ENCODE results near the gene SMG6.

Gene SMG6

DNA sequence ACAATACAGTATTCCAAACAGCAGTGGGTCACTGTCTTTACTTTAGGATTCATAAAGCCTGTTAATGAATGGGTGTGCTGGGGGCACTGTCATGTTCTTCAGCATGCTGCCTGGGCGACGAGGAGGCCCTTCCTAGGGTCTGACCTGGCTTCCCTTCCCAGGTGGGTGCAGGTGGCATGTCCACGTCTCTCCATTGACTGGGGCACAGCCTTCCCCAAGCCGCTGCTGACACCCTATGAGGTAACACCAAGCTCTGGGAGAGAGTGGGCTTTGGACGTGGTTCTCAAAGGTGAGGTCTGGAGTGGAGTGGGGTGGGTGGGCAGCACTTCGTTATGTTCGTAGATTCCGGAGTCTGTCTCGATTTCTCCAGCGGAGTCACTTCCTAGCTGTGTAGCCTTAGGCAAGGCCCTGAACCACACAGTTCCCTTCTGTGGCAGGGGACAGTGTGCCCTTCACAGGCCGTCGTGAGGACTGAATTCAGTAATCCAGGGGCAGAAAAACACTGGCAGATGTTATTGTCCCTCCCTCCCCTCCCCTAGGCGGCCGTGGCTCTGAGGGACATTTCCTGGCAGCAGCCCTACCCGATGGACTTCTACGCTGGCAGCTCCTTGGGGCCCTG is 262.5 kb downstream of the SMG6 start:
- DNase-seq: peak; percentile 25

DNA sequence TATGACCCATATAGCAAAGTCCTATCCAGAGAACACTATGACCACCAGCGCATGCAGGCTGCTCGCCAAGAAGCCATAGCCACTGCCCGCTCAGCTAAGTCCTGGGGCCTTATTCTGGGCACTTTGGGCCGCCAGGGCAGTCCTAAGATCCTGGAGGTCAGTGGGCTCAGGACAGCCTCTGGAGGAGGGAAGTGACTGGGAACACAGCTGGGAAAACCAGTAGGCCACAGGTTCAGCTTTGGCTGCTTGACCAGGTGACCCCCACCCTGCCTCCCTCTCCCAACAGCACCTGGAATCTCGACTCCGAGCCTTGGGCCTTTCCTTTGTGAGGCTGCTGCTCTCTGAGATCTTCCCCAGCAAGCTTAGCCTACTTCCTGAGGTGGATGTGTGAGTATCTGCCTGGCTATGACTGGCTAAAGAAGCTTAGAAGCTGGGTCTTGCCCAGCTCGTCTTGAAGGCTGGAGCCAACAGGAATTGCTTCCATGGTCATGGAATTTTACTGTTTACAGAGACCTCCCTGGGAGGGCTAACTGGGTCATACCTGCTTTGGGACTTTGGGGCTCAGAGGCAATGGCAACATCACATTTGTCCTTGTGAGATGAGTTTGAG is 263.3 kb downstream of the SMG6 start:
- DNase-seq: no peak

DNA sequence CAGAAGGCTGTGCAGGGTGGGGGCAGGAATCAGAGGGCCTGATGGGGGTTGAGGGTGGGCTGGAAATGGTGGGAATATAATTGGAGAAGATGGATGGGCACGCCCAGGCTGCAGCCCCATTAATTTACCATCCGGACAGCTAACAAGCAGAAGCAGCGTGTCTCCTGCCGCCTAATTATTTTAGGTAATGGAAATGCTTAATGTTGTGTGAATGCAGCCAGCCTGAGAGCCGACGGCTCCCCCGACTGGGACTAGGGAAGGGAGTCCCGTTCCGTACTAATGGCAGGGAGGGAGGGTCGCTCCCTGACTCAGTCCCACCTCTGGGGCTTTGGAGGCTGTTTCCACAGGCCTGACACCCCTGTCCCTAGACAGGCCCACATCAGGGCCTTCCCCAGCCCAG is 266.4 kb downstream of the SMG6 start:
- DNase-seq: no peak

DNA sequence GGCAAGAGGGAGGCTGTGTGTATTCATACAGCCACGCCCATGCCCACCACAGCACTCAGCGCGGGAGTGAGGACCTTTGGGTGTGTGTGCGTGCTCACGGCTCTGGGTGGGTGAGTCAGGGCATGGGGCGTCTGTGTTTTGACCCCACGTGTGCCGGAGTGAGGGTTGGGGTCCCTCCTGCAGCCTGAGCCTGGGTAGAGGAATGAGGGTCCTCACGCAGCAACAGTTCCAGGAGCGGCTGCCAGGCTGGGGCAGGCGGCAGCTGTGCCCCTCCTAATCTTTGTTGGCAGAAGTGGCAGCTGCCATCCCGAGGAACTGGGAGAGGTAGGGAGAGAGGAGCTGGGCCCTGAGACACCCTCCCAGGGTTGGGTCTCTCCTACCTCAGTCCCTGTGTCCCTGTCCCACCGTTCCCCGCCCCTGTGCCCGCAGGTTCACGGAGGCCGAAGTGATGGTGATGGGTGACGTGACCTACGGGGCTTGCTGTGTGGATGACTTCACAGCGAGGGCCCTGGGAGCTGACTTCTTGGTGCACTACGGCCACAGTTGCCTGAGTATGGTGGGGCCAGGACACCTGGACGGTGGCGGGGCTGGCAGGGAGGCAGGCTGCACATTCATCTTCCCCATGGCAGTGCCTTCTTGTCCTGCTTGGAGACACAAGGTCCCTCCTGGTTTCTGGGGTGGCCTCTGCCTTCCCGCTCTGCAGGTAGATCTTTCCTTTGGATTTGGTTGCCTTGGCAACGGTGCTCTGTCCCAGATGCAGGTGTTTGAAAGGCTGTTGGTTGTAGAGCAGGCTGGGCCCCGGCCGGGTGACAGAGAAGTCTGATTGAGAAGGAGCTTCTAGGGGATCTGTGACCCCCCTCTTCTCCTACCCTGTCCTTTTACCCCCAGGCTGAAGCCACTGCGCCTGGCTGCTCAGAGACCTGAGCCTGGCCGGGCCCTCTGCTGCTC is 267.8 kb downstream of the SMG6 start:
- DNase-seq: no peak

DNA sequence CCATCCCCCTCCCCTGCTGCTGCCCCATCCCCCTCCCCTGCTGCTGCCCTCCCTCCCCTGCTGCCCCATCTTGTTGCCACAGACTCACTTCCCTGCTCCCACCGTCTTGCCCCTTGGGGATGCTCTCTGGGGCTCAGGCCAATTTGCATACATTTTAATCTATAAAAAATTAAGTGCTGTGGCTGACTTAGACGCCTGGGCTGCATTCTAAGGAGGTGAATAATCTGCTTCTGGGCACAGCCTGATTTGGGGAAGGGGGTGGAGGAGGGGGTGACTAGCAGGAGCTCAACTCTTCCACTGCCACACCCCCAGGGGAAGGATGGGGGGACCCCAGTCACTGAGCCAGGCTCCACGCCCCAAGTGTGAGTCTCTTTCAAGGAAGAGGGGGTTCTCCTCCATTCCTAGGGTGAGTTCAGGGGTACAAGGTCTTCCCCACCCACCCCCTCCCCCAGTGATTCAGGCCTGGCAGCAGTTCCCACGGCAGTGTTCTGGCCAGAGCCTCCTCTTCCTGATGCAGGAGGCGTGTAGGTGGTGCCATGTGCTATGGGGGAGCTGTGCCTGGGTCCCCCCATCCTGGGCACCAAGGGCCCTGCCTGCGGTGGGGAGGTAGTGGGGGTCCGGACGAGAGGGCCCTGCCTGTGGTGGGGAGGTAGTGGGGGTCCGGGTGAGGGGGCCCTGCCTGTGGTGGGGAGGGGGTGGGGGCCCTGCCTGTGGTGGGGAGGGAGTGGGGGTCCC is 268.6 kb downstream of the SMG6 start:
- DNase-seq: no peak

DNA sequence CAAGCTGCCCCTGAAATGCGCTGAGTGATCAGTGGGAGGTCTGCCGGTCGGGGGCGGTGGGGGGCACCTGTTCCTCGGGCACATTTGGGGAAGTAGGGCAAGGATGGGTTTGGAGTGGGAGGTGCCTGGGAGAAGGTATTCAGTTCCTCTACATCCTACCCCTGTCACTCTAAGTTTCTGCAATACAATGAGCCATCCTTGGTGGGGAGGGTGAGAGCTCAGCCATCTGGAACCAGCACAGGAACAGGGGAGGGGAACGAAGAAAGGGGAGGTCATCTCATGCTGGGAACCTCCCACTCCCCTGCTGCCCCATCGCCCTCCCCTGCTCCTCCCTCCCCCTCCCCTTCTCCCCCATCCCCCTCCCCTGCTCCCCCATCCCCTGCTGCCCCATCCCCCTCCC is 269.4 kb downstream of the SMG6 start:
- no peak for DNase-seq

DNA sequence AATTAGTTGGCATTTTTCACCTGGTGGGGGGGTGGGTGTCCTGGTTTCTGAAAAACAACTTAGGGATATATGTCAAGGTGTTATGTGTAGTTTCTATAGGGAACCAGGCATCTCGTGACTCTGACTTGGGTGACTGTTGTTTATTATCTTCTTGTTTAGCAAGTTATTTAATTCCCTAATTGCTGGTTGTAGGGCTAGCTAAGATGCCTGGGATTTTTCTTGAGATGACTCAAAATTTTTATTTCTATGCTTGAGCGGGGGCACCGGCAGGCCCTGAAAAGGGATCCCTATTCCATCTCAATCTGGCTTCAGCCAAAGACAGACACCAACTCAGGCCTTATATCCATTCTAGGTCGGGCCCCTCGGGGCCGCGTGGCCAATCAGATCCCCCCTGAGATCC is 270.4 kb downstream of the SMG6 start:
- DNase-seq: no peak

DNA sequence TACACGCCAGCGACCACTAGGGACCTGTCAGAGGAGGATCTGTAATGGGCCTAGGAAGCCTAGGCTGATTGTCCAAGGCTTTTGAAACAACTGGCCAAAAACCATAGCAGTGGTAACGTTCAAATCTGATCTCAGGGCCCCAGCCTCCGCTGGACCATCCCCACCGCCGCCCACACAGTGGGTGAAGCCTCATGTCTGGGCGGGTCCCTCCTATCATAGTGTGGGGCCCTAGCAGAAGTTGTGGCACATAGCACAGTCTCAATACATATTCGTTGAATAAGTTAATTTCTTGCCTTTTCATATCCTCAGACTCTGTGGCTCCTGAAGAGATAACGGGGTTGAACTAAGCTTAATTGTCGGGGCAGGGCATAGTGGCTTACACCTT is 272.8 kb downstream of the SMG6 start:
- DNase-seq: no peak

DNA sequence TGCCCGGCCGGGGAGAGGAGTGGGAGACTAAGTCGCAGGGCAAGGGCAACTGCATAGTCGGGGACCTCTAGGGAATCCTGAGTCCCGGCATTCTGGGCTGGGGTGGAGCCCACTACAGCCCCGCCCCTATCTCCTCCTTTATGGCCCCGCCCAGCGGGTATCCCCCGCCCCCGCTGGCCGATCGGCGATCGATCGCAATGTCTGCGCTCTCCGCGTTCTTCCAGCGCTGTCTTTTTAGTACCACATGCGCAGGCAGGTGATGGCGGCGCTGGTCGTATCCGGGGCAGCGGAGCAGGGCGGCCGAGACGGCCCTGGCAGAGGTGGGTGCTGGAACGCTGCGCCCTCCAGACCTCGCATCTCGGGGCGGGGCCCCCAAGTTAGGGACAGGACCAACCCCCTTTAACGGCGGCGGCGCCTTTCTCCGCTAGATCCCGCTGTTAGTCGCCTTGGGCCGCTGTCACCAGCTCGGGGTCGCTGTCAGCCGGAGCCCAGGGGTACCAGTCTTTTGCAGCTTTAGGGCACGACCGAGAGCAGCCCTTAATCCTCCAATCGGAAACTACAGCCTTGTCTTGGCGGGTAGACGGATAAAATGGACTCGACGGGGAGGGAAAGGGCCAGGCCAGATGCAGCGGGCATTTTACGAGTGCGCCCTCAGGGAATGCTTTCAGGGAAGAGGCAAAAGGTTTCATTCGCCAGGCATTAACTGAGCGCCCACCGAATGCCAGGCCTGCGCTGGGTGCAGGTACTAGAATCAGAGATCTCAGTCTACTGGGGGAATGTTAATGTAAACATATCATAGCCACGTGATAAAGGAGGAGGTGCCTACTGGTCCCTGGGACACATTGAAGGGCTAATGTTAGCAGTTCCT is 273.4 kb downstream of the SMG6 start, which contains the start of gene DPH1:
Gene DPH1, plus strand, starts transcription at position 243 of the 868 bp plus-strand sequence. Its CDS starts 17 bp downstream, at position 260.
- peak; percentile 75 for DNase-seq

DNA sequence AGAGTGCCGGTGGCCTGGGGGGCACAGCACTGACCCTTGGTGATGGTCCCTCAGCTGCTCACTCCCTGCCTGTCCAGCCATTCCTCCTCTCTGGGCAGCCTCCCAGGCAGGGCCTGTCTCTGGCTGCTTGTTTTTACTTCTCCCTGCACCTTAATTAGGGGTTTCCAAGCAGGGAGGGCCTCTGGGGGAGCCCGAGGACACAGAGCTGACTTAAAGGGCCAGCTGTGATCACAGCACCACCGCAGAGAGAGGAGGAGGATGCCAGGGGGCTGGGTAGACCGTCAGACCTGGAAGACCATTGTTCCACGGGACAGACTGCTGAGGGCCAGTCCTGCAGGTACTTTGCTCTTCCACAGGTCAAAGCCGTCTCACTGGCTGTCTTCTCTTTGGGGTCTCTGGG is 274.8 kb downstream of the SMG6 start:
- DNase-seq: no peak

DNA sequence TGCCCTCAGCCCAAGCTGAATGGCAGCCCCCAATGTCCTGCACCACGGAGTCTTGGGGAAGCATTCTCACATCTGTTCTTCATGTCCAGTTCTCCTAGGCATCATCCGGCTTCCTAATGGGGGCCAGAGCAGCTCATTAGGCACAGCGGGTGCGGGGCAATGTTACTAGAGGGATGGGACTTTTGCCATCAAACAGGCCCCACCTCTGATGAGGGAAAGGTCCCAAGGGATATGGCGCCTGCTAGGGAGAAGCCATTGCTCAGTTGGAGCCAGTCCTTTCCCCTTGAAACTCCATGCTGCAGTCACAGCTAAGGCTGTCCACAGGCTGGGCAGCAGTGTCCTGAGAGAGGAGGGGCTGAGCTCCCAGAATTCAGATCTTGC is 275.4 kb downstream of the SMG6 start:
- no peak for DNase-seq

DNA sequence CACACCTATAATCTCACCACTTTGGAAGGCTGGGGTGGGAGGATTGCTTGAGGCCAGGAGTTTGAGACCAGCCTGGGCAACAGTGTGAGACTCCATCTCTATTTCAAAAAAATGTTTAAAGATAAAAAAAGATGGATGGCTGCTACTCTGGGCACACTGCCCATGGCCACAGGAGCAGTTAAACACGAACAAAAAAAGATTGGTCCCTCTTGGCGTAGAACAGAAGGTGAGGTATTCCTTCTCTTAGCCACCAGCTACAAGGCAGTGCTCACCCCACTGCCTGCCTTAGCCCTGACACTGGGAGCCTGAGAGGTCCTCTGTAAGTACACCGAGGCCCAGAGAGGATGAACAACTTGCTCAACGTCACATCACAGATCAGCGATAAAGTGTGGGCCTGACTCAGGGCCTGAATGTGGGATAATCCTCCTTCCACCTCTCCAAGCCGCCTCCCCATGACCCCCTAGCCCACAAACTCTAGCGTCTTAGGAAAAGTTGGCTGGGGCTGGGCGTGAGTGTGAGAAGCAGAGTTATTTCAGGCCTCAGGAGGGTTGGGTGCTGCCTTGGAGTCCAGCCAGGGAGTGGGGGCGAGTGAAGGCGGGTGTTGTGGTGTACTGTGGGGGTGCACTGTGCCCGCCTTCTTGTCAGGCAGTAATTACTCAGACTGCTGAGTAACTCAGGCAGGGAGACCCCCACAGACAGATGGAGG is 275.9 kb downstream of the SMG6 start:
- DNase-seq: no peak

DNA sequence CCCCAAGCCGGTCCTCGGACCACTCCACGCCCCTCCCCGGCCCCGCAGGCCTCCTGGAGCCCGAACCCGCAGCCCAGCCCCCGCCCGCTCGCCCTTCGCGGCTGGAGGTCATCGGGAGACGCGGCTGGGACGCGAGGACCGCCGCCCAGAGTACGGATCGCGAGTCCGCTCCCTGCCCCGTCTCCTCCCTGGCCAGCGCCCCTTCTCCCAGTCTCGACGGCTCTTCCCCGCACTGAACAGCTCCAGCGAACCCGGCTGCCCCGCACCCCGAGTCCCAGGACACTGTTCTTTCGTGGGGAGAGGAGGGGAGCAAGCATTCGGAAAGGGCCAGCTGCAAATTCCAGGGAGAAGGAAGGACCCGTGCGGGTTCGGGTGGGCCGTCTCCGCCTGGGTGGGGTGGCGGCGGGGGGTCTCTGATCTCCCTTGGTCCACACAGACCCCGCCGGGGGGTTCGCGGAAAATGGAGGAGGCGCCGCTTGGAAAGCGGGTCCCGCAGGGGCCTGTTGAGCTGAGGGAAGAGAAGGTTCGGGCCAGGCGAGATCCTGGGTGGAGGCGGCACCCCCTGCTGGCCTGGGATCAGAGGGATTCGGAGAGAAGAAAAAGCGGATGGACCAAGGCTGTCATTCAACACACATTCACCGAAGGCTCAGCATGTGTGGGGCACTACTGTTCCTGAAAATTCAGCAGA is 277.8 kb downstream of the SMG6 start:
- peak; percentile 15 for DNase-seq

DNA sequence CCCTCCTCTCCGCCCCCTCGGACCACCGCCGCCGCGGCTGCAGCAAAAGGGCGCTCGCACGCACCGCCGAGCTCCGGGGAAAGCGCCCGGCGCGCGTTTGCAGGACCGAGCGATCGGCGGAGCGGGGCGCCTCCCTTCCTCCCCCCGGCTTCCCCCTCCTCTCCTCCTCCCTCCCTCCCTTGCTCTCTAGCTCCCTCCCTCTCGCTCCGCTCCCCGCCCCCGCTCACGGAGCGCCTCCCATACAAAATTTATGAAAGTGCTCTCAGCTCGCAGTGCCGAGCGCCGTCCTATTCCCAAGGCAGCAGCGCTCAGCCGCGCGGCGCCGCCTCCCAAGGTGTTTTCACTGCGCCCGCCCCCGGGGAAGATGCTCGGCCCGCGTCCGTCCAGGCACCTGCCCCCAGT is 278.4 kb downstream of the SMG6 start, which contains the start of gene RTN4RL1:
Gene RTN4RL1, minus strand, starts transcription at position 115 of the 402 bp plus-strand sequence. CDS start 469 bp downstream, outside the sequence.
- DNase-seq: peak; percentile 32

DNA sequence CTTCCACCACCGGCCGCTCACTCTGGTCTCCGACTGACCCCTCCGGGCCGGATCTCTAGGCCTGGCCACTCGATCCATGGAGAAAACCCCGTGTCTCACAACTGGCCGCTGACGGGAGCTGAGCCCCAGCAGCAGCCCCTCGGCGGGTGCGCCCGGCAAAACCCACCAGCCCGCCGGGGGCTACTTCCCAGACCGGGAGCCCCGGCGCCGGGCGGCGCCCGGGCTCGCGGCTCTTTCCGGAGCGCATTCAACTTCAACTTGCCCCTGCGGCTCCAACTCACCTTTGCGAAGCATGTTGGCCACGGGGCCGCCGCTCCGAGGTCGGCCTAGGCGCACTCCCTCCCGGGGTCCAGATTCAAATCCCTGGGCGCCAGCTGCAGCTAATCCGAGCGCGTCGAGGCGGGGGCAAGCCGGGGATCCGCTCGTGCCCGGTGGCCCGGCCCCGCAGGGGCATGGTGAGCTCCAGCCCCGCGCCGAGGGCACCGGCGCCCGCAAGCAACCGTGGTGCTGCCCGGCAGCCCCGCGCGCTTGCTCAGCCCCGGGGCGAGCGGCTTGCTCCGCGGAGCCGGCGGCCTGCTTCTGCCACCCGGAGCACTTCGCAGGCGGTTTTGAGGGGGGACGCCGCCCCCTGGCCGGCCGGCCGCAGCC is 278.9 kb downstream of the SMG6 start:
- no peak for DNase-seq

DNA sequence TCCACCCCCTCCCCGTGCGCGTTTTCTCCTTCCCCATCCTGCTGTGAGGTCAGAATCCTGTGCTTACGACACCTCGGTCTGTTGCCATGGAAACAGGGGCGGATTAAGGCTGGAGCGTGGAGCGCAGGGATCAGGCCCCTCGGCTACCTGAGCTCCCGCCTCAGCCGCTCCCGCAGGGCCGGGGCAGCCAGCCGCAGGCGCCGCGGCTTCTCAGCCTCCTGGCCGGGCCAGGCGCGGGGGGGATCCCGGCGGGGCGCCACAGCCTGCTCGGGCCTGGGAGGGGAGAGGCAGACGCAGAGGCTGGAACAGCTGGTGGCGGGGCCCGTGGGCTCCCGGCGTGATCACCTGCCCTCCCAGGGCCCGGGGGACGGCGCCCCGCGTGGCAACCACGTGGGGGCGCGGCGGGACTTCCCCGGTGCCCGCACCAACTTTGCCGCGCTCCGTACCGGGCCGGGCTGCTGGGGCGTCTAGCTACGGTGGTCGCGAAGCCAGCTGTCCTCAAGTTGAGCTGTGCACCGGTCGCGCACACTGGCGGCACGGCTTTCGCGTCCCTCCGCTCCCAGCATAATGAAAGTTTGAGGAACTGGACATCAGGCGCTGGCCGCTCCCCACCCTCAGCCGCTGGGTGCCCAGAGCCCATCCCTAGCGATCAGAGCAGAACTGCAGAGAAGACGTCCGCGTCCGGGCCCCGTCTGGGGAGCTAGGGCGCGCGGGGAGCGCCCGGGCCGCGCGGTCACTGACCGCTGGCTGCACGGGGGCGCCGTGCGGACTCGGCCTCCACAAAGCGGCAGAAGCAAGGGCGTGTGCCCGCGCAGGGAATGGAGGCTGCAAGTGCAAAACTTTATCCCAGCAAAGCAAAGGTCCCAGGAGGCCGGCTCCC is 279.7 kb downstream of the SMG6 start:
- DNase-seq: no peak

DNA sequence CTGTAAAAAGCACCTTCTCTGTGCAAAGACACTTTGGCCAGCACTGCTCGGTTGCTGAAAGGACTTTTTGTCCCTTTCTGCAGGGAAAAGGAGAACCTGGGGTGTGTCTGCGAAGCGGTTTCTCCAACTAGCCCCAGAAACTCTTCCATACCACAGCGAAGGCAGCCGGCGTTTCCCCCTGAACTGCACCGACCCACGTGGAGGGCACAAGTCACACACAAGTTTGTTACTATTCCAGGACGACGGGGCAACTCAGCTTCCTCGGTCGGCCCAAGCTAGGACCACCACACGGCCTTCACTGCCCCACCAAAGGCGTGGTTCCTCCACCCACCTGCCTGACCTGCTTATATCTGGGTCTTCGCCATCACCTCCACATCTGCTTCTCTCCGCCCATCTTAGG is 280.3 kb downstream of the SMG6 start:
- DNase-seq: no peak

DNA sequence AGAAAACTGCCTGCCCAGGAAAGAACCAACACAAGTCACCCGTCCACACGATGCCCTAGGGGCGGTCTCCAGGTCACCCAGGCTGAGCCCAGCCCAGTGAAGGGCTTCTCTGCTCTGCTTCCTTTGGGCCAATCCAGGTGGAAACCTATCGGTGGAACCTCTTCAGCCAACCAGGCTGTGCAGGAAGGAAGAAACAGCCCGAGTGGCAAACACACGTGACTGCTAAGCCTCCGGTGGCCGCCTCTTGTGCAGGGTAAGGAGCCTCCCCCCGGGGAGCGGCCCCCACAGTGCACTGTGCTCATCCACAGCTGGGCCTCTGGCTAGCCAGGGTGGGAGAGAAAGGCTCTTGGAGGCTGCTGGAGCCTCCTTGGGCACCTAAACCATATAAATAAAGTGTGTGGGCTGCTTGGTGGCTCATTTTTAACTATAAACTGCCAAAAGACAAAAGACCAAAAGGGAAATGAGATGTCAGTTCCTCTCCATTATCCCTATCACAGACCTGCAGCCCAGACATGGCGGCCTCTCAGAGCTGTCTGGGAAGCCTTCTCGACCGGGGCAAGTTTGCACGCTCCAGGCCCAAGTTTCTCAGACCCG is 280.8 kb downstream of the SMG6 start:
- DNase-seq: no peak

DNA sequence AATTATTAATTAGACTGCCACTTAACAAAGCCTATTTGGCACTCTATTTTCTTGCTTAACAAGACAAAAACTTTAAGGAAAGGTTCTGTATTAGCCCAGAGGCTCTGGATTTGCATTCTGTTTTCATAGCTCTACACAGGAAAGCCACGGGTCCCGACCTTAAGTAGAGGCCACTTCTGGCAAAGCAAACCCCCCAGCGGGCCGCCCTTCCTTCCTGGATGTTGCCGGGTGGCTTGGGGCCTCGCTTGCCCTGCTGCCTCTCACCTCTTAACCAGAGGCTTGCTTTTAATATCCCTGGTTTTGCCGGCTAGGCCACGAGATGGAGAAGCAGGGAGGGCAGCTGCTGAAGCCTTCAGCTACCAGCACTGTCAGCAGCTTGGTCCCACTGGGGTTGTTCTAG is 282.9 kb downstream of the SMG6 start:
- DNase-seq: no peak

Measured in DMS 273 treated with DMSO at 0.1 percent for 48 hours (cell line).